ENCODE results near the gene TWIST2.

Gene TWIST2

GRCh38 chr2:238888781-238889180 is 40.9 kb downstream of the TWIST2 start:
- H3K4me3 ChIP-seq (ENCODE audit: low read depth, low read length) = no peak overlapping the region

DNA sequence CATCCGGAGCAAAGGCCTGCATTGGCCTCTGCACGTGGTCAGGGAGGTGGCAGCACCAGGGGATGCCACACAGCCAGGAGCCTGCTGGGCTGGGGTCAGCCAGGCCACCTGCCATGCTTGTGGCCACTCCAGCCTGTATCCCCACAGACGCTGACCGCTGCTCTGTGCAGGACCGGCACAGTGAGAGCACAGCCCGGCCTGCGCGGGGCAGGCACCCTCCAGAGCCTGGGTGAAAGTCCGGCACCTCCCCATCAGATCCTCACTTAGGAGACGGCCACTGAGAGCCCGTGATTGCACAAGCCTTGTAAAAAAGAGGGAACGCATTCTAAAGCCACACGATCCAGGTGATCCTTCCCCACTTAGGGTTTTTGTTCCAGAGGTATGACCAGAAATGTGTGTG is 42.2 kb downstream of the TWIST2 start:
- no peak overlapping the region for H3K4me3 ChIP-seq (ENCODE audit: low read depth, low read length)

GRCh38 chr2:238890618-238891456 is 43.0 kb downstream of the TWIST2 start:
- no peak overlapping the region for H3K4me3 ChIP-seq (ENCODE audit: low read depth, low read length)

GRCh38 chr2:238891457-238892203 is 43.7 kb downstream of the TWIST2 start:
- no peak overlapping the region for H3K4me3 ChIP-seq (ENCODE audit: low read depth, low read length)

- no peak overlapping the region for H3K4me3 ChIP-seq (ENCODE audit: low read depth, low read length)
These were observed 44.3 kb downstream of the TWIST2 start for GRCh38 chr2:238892204-238892500.

- H3K4me3 ChIP-seq (ENCODE audit: low read depth, low read length) = no peak overlapping the region
These were observed 44.9 kb downstream of the TWIST2 start for GRCh38 chr2:238892796-238893195.

GRCh38 chr2:238893349-238894000 is 45.6 kb downstream of the TWIST2 start:
- no peak overlapping the region for H3K4me3 ChIP-seq (ENCODE audit: low read depth, low read length)

DNA sequence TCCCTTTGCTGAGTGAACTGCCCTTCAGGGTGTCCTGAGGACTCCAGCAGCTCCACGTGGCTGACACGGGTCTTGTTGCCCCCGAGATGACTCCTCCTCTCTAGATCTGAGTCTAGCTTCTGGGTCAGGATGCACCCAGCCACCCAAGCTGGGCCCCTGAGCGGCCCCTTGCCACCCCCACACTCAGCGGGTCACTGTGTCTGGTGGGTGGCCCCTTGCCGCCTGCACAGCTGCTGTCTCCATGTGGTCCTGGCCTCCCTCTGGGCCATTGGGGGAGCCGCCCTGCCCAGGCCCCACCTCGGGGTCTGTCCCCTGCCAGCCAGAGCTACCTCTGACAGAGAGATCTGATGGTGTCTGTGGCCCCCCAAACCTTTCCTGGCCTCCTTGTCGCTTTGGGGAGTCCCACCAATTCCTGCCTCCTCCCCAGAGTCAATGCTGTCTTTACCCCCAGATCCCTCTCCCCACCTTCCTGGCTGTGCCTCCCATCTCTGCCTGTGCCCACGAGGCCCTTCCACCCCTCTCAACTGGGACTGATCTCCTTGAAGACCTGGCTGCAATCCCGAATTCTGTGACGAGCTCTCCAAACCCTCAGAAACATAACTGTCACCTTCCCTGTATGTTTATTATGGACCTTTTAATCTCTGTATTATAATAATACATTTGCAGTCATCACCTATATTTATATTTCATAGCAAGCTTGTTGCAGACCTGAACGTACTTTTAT is 46.5 kb downstream of the TWIST2 start:
- no peak overlapping the region for H3K4me3 ChIP-seq (ENCODE audit: low read depth, low read length)

- no peak overlapping the region for H3K4me3 ChIP-seq (ENCODE audit: low read depth, low read length)
These were observed 47.0 kb downstream of the TWIST2 start for GRCh38 chr2:238894950-238895298.

DNA sequence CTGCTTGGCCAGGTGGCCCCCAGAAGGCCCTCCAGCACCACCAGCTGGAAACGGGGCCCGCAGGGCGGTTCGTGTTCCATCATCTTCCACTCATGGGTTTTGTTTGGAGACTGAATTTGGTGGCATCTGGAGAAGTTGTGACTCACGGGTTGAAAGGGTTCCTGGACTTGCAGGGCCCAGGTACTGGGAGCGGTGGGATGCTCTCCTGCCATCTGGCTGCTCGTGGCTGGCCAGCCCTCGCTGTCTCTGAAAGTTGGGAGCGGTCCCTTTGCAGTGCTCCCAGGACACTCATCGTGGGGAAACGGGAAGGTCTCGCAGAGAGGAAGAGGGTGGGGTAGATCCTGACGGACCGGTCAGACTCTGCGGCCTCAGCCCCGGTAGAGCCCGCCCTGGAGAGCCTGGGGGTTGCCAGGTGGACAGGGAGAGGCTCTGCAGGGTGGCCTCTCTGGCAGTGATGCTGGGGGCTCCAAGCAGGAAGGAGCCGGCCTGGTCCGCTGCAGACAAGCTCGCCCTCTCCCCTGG is 47.5 kb downstream of the TWIST2 start:
- H3K4me3 ChIP-seq (ENCODE audit: low read depth, low read length) = no peak overlapping the region

DNA sequence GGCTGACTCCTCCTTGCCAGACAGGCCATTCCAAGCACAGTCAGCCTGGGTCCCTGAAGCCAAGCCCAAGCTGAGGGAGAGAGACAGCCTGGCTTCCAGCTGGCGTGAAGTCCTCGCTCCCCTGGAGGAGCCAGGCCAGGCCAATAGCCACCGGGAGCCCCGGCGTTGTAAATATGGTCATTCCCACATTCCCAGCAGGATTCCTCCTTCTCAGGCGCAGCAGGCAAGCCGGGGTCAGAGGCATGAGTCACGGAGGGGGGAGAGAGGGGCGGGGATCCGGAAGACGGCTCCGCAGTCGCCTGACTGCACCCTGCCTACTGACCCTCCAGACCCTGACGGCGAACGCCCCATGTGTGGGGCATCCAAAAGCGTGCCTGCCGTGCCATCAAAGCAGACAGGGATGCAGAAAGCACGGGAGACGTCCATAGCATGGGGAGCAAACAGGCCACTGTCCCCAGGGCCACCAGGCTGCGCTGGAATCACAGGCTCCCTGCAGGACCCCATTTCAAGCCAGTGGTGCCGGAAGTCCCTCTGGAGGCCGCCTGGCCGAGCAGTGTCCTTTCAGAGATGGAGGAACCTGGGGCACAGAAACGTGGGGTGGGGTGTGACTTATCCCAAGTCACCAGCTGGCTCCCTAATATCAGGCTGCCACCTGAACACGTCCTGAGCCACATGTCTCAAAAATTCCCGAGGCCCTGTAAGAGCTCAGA is 48.2 kb downstream of the TWIST2 start:
- H3K4me3 ChIP-seq (ENCODE audit: low read depth, low read length) = no peak overlapping the region

DNA sequence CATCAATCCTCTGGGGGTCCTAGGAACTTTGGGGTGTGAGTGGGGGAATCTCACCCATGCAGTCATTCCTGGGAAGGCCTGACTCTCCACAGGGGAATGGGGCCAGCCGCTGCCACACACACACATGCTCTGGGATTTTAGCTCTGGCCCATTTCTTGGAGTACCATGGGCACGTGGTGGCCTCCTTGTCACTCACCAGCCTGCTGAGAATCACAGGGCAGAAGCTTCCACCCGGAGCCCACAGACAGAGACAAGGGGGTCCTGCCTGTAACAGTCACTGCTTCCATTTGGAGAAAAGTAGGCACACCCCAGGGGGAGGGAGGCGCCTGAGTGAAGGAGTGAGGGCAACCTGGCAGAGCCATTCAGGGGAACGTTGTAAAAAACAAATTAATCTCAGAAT is 48.8 kb downstream of the TWIST2 start:
- no peak overlapping the region for H3K4me3 ChIP-seq (ENCODE audit: low read depth, low read length)

GRCh38 chr2:238897122-238897880 is 49.4 kb downstream of the TWIST2 start:
- no peak overlapping the region for H3K4me3 ChIP-seq (ENCODE audit: low read depth, low read length)

DNA sequence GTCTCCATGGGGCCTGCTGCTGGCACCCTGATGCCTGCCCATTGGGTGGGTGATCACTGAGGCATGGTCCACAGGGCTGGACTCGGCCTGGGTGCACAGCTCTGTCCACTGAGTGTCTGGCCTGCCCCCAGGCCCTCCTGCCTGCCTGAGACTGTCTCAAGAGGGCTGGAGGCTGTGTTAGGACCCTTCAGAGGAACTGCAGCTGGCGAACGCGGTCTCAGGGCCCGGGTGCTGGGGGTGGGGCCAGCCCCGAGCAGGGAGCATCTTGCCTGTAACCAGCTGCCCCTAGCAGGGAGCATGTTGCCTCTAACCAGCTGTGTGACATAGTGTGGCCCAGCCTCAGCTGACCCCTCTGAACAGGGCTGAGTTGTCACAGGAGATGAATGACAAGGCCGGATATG is 50.0 kb downstream of the TWIST2 start:
- H3K4me3 ChIP-seq (ENCODE audit: low read depth, low read length) = no peak overlapping the region

- no peak overlapping the region for H3K4me3 ChIP-seq (ENCODE audit: low read depth, low read length)
These were observed 50.8 kb downstream of the TWIST2 start for GRCh38 chr2:238898534-238899281.

DNA sequence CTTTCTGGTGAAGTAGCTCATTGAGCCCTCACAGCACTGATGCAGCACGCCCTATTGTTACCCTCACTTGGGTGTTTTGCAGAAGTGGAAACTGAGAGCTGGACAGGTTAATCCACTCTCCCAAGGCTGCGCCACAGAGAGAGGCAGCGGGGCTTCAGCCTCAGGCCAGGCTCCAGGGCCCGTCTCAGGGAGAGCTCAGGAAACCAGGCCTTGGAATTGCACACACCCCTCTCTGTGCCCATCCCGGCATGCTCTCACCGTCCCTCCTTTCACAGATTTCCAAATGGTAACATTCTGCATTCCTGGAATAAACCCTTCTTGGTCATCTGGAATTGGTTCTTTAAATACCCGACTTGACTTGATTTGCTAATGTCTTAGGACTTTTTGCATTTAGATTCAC is 51.5 kb downstream of the TWIST2 start:
- H3K4me3 ChIP-seq (ENCODE audit: low read depth, low read length) = no peak overlapping the region

- no peak overlapping the region for H3K4me3 ChIP-seq (ENCODE audit: low read depth, low read length)
These were observed 52.6 kb downstream of the TWIST2 start for GRCh38 chr2:238900511-238900910.

GRCh38 chr2:238901461-238902057 is 53.7 kb downstream of the TWIST2 start:
- no peak overlapping the region for H3K4me3 ChIP-seq (ENCODE audit: low read depth, low read length)

GRCh38 chr2:238902285-238902684 is 54.4 kb downstream of the TWIST2 start:
- no peak overlapping the region for H3K4me3 ChIP-seq (ENCODE audit: low read depth, low read length)

Data from iPS-11a (cell line).